Measurements from ENCODE around the gene BBX. TPM values are rescaled to one million over a fixed set of nuclear protein-coding genes. Genes with fewer than 3 reads are reported as not detected.

The BBX gene
- total and polyA plus RNA-seq, 2 of the 13 experiments (the other 11 are each of a cell fraction or from before 2014, with no cell fraction given), result 13.7 to 23.2 TPM

- TF ChIP-seq ARID4A (CRISPR knock-in tag; IDR thresholded peaks at IDR 0.05; ENCODE audit: borderline replicate concordance), result peak; percentile 44; the same call in 1 of the 2 replicates
- no peak for TF ChIP-seq REPIN1 (CRISPR knock-in tag; IDR thresholded peaks at IDR 0.05; ENCODE audit: borderline replicate concordance, low read depth)
- no peak for TF ChIP-seq ZNF552 (CRISPR knock-in tag; IDR thresholded peaks at IDR 0.05; ENCODE audit: borderline replicate concordance)
- TF ChIP-seq IRF1 (CRISPR knock-in tag; IDR thresholded peaks at IDR 0.05; ENCODE audit: low read depth), result no peak
- peak; percentile 45 to 53; a peak in 3 of 4 replicates for TF ChIP-seq POLR2A (IDR thresholded peaks at IDR 0.05; ENCODE audit: insufficient read depth in 1 of 2, low read depth in 2 of 2, low read length in 2 of 2)
- TF ChIP-seq HOXA9 (CRISPR knock-in tag; IDR thresholded peaks at IDR 0.05; ENCODE audit: borderline replicate concordance), result no peak
- TF ChIP-seq ZNF281 (CRISPR knock-in tag; IDR thresholded peaks at IDR 0.05; ENCODE audit: borderline replicate concordance), result peak; percentile 59; the same call in 1 of the 2 replicates
- TF ChIP-seq SMAD1 (CRISPR knock-in tag; IDR thresholded peaks at IDR 0.05; ENCODE audit: borderline replicate concordance, low read depth), result no peak
- TF ChIP-seq SIN3B (IDR thresholded peaks at IDR 0.05; ENCODE audit: low read length), result no peak
- no peak for TF ChIP-seq ZNF274 (CRISPR knock-in tag; IDR thresholded peaks at IDR 0.05)
- TF ChIP-seq HNF1B (CRISPR knock-in tag; IDR thresholded peaks at IDR 0.05), result no peak
- peak; percentile 77; the same call in 1 of the 2 replicates for TF ChIP-seq ZNF263 (CRISPR knock-in tag; IDR thresholded peaks at IDR 0.05)
- TF ChIP-seq CTCF (CRISPR knock-in tag; IDR thresholded peaks at IDR 0.05), result no peak
- TF ChIP-seq ZNF775 (CRISPR knock-in tag; IDR thresholded peaks at IDR 0.05; ENCODE audit: borderline replicate concordance), result no peak
- no peak for TF ChIP-seq U2AF1 (optimal IDR thresholded peaks at IDR 0.05; ENCODE audit: low read depth, low read length)
- no peak for TF ChIP-seq SMAD9 (CRISPR knock-in tag; IDR thresholded peaks at IDR 0.05)
- TF ChIP-seq AKAP8 (CRISPR knock-in tag; IDR thresholded peaks at IDR 0.05), result 0 out of 2 replicates have a peak, but pooled peaks have one; percentile 40
These were observed 2.3 kb downstream of the BBX start (continued) for GRCh38 chr3:107524841-107525643.
